GDM1 (cell line): ENCODE data around the gene KCNIP3.

Source experiments
- DNase-seq: peaks from one replicate; lab custom pipeline; 2025; lab: John Stamatoyannopoulos, UW

KCNIP3 gene

DNA sequence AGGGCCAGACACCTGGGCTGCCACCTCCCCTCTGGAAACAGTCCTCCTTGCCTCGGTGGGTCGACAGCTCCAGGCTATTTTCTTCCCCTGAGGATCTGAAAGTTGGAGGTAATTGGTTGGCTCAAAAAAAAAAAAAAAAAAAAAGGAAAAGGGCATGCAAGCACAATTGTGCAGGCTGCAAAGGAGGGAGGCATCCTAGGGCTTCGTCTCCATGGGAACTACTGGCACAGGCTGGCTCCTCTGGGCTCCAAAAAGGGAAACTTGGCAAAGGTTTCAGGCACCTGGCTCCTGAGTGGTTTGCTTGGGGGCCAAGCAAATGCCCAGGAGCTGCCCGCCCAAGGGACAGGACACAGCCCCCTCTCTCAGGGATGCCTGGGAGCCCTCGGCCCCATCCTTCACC is 1.1 kb upstream of the KCNIP3 start:
- DNase-seq: no peak

DNA sequence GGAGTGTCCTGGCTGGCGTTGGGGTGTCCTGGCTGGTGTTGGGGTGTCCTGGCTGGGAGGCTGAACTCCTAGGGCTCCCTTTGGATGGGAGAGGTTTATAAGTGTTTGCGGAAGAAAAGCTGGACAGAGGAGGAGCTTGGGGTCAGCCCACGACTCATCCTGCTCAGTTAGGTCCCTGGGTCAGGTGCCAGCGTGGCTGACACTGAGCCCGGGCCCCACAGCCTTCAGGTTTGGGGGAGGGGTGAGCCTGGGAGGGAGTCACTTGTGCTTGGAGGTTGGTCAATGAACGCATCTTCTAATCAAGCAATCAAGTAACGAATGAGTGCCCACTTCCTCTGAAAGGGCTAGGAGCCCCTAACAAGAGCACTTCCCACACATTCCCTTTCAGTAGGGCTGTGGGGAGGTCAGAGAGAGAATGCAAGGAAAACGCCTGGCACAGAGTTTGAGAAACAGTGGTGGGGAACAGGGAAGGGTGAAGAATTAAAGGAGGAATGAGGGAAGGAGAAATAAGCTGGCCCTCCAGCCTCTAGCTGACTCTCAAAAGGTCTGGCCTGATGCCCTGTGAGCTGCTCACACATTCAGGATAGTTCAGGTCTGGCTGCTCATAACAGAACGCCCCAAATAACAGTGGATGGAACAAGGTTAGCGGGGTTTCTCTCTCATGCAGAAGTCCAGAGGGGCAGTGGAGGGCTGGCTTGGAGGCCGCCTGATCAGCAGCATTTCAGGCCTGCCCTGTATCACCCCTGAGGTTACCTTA is 670 bp downstream of the KCNIP3 start:
- no peak for DNase-seq

DNA sequence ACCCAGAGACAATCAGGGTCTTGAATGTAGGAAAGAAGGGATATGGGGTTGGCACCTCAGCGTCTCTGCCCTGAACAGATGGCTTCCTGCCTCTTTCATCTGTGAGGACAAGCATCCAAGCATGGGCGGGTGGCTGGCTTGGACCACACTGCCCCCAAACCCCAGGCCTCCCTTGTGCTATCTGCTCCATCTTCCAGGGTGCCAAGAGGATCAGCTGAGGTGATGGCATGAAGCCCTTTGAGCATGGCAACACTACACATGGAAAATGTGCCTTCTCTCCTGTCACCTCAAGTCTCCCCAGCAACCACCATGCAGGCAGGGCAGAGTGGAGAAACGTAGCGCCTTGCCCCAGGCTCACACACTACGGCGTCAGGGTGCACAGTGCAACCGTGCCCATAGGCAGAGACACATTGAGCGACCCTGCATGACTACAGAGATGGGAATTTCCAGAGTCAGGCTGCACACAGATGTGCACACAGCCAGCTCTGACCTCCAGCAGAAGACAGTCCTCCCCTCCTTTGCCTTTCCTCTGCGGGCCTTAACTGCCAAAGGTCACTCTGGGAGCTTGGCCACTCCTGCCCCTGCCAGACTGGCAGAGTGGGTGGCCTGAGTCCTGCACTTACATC is 1.5 kb downstream of the KCNIP3 start:
- no peak for DNase-seq

DNA sequence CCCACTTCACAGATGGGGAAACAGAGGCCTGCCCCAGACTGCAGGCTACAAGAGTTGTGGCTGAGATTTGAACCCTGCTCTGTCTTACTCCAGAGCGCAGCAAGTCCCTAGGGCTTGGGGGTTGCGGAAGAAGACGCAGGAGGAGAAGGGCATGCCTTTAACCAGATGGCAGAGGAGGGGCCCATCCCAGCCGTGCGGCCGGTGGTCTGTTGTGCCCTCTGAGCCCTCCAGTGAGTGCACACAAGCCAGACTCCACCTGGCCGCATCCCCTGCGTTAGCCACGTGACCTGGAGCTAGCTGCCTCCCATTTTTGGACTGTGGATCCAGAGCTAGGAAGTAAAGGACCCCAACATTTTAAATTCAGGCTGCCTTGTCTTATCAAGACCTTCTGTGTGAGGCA is 2.8 kb downstream of the KCNIP3 start:
- no peak for DNase-seq

DNA sequence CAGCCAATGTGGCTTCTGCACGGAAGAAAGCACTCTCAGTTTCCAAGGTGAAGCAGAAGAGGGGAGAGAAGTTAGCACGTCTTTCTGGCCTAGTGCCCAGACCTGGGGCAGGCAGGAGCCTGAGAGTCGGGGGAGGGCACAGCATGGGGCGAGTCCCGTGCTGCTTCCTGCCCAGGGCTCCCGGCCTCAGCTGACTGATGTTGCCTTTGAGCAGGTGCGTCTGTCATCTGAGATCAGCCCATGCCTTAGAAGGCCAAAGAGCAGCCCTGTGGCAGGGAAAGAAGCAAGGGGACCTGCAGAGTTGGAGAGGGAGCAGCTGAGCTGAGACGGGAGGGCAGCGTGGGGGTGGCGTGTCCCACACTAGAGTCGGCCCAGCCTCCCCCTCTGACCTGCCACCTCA is 3.3 kb downstream of the KCNIP3 start:
- DNase-seq: no peak

DNA sequence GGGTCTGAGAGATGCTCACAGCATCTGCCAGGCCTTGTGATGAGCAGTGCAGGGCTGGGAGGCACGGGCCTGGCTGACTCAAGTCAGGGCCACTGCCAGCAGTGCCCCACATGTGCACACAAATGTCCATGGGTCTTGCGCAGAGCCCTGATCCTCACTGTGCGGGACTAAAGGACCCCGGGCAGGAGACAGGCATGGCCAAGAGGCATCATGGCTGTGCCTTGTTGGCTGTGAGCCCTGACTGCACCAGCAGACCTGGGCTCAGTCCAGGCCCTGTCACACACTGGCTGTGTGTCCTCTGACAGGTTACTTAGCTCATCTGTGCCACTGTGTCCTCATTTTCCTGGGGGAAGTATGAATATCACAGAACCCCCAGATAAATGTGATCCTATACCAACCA is 4.0 kb downstream of the KCNIP3 start:
- no peak for DNase-seq

DNA sequence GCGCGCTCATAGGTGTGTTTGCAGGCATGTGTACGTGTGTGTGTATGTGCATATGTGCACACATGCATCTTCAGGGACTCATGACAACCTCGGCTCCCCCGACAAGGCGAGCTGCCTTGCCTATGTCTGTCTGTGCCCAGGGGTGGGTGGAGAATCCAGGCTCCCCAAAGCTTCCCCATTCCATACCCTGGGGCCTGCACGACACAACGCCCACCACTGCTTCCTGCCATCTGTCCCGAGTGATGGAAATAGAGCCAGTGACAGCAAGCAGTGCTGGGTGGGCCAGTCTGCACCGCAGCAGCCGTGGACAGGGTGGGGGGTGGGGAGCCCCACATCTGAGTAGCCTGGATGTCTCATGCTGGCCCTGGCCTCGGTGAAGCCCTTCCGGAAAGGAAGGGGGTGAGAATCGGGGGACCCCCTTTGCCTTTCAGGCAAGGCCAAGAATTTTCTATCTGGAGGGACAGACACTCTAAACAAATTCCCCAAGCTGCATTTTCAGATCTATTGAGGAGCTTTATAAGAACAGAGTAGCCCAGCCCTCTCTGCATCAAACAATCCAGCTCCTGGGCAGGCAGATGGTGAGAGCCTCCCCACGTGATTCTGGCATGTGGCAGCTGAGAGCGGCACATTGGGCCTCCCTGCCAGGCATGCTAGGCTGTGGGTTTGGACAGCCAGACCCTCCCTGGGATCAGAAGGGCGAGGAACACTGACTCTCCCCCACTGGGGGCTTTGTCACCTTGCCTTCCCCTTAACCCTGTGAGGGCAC is 4.9 kb downstream of the KCNIP3 start:
- no peak for DNase-seq

DNA sequence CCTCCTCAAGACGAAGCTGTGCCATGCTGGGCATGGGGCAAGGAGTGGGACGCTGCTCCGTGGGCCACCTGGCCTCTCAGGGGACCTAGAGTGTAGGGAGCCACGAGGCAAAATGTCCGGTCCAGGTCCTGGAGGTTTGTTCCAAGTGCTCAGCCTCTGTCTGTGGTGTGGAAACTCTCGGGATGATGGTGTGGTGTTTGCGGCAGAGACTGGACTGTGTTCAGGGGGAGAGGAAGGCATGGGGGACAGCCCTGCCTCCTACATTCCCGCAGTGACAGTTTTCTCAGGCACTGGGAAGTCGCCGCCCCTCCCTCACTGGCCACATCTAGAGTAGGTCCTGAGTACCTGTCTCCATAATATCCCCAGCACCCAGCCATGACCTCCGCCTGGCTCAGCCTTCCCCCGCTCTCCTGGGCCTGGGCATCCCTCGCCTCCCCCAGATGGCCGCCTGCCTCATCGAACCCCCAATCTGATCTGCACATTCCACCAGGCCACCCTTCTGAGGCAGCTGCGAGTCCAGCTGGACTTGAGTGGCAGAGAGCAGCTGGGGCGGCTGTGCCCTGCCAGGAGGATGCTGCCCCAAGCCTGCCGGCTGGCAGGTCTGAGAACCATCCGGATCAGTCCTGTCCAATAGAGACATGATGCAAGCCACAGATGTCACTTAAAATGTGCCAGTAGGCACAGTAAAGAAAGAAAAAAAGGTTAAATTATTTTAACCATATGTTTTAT is 6.2 kb downstream of the KCNIP3 start:
- DNase-seq: no peak

DNA sequence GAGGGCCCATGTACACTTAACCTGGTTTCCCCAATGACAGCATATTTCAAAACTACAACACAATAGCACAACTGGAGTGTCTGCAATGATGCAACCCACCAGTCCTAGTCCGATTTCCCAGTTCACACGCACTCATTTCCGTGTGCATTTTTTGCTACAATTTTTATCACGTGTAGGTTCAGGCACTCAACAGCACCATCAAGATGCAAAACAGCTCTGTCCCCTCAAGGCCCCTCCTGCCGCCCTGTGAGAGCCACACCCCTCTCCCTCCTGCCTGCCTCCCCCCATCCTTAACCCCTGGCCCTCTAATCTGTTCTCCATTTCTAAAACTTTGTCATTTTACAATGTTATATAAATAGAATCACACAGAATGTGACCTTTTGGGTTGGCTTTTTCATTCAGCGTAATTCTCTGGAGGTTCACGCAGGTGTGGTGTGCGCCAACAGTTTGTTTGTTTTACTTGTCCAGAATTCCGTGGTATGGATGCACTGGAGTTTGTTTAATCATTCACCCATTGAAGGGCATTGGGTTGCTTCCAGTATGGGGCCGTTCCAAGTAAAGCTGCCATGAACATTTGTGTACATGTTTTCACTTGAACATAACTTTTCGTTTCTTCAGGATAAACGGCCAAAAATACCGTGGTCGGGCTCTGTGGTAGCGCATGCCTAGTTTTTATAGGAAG is 8.4 kb downstream of the KCNIP3 start:
- DNase-seq: no peak

DNA sequence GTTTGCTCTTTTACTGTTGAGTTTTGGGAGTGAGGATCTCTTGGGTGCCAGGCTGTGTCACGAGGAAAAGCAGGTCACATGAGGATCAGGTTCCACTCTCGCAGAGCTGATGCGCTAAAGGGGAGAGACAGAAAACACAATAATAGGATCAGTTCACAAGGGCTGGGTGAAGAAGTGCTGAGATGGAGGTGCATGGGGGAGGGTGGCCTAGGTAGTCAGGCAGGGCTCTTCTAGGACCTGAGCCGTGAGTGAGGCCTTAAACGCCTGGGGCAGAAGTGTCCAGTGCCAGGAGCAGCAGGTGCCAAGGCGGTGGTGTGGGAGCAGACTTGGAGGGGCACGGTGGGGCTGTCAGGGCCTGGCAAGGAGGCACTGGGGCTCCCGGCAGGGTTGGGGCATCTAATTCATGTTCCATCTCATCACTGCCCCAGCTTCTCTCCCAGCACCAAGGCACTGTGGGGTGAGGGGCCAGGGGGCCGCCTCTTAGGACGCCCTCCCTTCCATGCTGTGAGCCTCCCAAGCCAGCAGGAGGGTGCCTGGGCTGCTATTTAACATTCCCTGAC is 9.3 kb downstream of the KCNIP3 start:
- DNase-seq: no peak

DNA sequence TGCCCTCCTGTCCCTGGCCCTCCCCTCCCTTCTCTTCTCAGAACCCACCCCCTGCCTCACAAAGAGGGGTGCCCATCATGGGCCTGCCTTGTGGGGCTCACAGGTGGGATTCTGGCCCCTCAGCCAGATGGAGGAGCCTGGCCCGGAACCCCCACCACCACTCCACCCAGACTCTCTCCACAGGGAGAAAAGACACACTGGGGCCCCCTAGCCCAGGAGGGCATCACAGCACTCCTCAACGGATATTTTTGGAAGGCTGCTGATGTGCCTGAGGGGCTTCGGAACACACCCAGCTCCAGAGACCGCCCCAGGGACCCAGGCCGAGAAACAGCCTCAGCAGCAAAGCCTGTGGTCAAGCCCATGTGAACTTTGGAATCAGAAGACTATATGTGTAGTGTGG is 9.9 kb downstream of the KCNIP3 start:
- no peak for DNase-seq

DNA sequence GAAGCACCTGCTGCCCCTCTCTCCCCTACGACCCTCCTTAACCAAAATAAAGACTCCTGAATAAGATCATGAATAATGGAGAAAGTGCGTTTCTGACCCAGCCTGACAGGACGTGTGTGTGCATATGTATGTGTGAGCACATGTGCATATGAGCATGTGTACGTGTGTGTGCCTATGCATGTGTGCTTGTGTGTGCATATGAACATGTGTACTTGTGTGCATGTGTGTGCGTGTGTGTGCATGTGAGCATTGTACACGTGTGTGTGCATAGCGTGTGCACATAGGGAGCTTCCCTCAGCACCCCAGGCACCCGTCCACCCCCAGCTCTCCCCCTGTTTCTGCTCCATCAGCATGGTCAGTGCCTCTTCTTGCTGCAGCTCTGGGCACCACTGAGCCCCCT is 10.7 kb downstream of the KCNIP3 start:
- DNase-seq: no peak

DNA sequence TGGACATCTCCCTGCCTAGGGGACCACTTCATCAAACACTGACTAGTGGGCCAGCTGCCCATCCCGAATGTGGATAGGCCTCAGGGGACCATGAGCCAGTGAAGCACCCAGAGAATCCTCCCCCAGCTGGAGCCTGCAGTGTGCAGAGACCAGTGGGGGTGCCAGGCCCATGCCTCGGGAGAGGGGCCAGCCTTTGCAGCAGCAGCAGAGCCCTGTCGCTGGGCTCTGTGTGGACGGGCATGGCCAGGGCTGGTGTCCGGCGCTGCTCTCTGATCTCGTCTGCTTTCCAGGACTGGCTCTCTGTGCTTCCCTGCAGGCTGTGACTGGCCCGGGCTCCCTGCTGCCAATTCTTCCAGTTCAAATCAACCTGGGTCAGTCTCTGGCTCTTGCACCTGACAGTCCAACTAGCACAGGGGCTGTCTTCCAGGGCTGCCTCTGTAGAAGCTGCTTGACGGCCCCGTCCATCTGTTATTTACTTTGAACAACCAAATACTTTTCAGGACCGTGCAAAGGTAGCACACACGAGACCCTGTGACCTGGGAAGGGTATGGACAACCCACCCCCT is 11.4 kb downstream of the KCNIP3 start:
- DNase-seq: no peak

DNA sequence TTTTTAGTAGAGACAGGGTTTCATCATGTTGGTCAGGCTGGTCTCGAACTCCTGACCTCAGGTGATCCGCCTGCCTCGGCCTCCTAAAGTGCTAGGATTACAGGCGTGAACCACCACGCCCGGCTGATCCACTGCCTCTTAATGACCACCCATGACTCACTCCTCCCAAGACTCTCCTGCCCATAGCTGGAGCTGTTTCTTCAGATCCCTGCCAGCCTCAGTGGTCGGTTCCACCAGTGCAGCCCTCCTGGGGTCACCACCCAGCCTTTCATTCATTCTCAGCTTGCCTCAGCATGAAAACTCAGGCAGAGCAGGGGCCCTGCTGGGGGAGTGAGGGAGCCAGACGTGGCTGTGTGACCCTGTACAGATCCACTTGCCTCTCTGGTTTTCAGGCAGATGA is 12.5 kb downstream of the KCNIP3 start:
- no peak for DNase-seq

DNA sequence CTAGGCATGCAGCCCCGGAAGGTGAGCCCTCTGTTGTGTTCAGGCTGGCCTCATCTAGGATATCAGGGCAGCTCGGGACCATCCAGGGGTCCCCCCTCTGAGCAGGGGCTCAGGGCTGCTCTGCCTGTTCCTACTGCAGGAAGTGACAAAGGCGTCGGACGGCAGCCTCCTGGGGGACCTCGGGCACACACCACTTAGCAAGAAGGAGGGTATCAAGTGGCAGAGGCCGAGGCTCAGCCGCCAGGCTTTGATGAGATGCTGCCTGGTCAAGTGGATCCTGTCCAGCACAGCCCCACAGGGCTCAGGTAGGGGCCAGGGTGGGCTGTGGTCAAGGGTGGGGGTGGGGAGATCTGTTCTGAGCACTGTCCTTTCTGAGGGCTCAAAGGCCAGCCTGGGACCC is 13.1 kb downstream of the KCNIP3 start:
- DNase-seq: no peak

DNA sequence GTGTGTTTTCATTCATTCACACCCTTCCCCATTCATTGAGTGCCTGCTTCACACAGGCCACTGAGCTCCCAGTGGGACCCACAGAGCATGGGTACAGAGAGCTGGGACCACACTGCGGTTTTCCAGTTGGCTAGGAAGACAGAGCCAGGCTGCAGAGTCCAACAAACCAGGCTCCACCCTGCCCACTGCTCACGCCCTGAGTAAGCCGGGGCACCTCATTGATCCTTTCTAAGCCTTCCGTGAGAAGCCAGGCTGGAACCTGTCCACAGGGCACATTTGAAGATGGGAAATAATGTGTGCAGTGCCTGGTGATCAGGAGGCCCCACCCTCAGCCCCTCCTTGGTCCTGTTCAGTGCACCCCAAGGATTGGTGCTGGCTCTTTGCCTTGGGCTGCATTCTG is 13.5 kb downstream of the KCNIP3 start:
- DNase-seq: no peak

DNA sequence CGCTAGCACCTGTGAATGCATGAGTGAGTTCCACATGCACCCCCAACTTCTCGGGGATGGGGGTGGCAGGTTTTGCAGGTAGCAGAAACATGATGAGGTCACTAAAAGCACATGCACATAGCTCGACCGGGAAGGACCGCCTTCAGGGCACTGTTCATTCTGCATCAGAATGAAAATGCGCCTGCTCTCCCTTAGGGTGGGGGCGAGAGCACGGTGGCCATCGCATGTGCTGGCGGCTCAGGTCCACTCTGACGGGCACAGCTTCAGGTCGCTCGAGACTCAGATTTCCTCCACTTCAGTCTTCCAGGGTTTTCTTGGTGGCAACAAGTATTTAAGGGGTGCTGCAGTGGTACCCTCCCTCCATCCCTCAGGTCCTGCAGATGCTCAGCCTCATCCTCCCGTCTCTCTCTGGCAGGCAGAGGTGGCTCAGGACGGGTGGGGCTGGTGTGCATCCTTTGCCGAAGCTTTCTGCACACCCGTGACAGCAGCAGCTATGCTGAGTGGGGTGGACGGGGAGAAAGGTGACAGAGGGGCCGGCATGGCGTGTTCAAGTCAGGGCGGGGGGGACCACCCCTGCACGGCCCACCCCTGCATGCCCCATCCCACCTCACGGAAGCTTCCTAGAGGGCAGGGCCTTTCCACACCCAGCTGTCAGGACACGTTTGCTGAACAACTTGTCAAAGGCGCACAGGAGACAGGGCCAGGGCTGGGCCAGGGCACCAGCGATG is 14.8 kb downstream of the KCNIP3 start:
- no peak for DNase-seq

DNA sequence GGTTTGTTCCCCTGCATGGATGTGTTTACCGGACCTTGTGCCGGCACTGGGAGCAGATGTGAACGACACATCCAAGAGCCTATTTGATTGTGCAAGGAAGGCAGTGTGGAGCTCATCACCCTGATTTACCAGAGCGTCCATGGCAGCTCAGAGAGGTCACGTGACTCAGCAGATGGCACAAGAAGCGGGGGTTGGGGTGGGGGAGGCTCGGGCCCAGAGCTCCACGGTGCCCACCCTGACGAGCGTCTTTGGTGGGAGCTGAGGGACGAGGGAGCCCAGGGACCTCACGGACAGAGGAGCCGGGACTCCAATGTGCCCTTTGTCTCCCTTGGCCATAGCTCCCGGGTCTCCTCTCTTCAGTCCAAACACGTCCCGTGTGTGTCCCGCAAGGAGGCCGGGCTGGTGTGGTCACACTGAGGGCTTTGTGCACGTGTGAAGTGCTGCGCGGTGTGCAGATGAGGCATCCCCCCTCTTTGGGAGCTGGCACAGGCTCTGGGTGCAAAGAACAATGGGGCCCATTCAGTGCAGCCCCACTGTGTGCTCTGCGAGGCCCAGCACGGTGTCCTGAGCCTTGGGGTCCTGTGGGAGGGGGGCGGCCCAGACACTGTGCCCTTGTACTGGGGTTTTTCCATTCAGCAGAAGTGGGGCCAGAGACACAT is 15.5 kb downstream of the KCNIP3 start:
- no peak for DNase-seq

DNA sequence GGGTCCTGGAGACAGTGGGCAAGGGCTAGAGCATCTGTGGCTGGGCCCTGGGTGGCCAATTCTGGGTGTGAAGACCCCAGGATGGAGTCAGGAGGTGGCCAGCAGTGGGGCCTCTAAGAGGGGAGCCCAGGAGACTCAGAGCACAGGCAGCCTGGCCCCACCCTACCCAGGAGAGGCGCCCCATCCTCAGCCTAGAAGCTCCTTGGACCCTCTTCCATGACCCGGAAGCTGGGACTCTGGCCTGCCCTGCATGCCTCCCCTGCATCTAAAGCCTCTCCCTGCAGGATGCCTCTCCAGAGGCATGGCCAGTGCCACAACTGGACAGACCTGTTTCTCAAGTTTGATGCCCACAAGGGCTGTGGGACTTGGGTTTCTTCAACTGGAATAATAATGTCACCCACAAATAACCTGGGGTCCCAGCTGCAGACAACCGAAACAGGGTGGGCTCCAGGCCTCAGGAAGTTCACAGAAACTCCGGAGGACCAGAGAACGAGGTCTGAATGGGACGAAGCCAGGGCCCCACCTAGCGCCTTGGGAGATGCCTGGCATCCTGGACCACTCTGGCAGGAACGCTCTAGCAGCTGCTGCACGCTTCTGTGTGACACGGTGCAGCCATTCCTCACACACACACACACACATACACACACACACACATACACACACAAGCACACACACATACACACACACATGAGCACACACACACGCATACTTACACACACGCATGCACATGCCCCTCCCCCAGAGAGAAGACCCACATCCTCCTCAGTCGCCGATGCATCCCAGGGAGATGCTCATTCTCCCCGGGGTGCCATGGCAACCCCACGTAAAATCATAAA is 16.4 kb downstream of the KCNIP3 start:
- DNase-seq: no peak
